ENCODE data around the gene LYPD4.
A peak's percentile ranks its signal among the peaks of the same experiment; 100 is the strongest.
"Not testable (repeated sequence)": the region's sequence is repeated elsewhere in the genome, so short reads cannot be mapped to it uniquely, and the experiment has no call there.

LYPD4 gene

GRCh38 chr19:41796362-41796761 is 48.1 kb downstream of the LYPD4 start, which contains the start of gene CEACAM3:
Gene CEACAM3 (plus strand): TSS chr19:41796587. CDS start chr19:41796678, 91 bp downstream.
- DNase-seq: no peak

GRCh38 chr19:41795031-41795461 is 49.4 kb downstream of the LYPD4 start:
- DNase-seq: no peak

GRCh38 chr19:41793414-41793727 is 51.1 kb downstream of the LYPD4 start:
- no peak for DNase-seq

GRCh38 chr19:41792513-41793413 is 51.7 kb downstream of the LYPD4 start:
- peak; percentile 53 for DNase-seq

GRCh38 chr19:41789053-41789452 is 55.4 kb downstream of the LYPD4 start:
- DNase-seq: not testable (repeated sequence)

GRCh38 chr19:41788518-41788917 is 56.0 kb downstream of the LYPD4 start:
- DNase-seq: not testable (repeated sequence)
